Anterior cingulate cortex (tissue), 58 donors: ENCODE results near the gene CFAP107.
"Not testable (repeated sequence)": the region's sequence is repeated elsewhere in the genome, so short reads cannot be mapped to it uniquely, and the experiment has no call there.

Source experiments
- DNase-seq, 58 donors: peaks; one replicate each; lab custom pipeline; 2025; lab: John Stamatoyannopoulos, UW

The CFAP107 gene

GRCh38 chr1:12776801-12777557 is 31.0 kb downstream of the CFAP107 start:
- no peak for DNase-seq

GRCh38 chr1:12778061-12778460 is 32.1 kb downstream of the CFAP107 start:
- DNase-seq, result no peak

- DNase-seq, result no peak
Measured at GRCh38 chr1:12778907-12779306, 32.9 kb downstream of the CFAP107 start.

- DNase-seq, result not testable (repeated sequence)
Measured at GRCh38 chr1:12781488-12781887, 35.5 kb downstream of the CFAP107 start.

GRCh38 chr1:12783783-12784182 is 37.8 kb downstream of the CFAP107 start:
- DNase-seq, result not testable (repeated sequence)

- not testable (repeated sequence) for DNase-seq
Measured at GRCh38 chr1:12784729-12785128, 38.7 kb downstream of the CFAP107 start.

- not testable (repeated sequence) for DNase-seq
Measured at GRCh38 chr1:12791097-12791496, 45.1 kb downstream of the CFAP107 start, which contains the start of gene PRAMEF1. Gene PRAMEF1, plus strand, starts transcription at chr1:12791397. Its CDS starts 1,831 bp downstream, at chr1:12793228.

GRCh38 chr1:12798911-12799310 is 52.9 kb downstream of the CFAP107 start:
- DNase-seq, result no peak

- no peak for DNase-seq
Measured at GRCh38 chr1:12799730-12800129, 53.7 kb downstream of the CFAP107 start.

- DNase-seq, result no peak
Measured at GRCh38 chr1:12809933-12810332, 63.9 kb downstream of the CFAP107 start.

- no peak for DNase-seq
Measured at GRCh38 chr1:12810691-12811408, 64.8 kb downstream of the CFAP107 start.

GRCh38 chr1:12811409-12811784 is 65.4 kb downstream of the CFAP107 start:
- no peak for DNase-seq
